ENCODE measurements around the gene OR1J4.

The OR1J4 gene

DNA sequence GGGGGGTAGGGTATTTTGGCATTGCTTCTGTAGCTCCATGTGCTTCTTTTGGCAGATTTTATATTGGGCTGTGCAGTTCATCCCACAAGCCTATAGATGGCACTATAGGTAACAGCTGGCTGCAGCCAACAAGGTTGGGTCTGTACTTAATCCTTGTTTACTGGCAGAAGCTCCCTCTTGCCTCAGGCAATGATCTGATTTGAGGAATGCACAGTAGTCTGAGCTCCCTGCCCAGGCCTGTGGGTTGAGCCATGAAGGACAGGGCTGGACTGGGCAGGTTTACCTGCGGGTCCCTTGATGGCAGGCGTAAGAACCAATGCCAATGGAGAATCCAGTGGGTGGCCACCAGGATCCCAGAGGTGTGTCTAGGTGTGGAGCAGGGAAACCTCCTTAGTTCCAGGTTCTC lies 20.1 kb upstream of the OR1J4 start:
- Histone ChIP-seq H3K4me2 (ENCODE audit: low read length) (no peak overlapping the region), H2AFZ (ENCODE audit: low read length) (no peak overlapping the region), H3K9me3 (ENCODE audit: low read length) (no peaks in the 10 kb centered on the region), H4K20me1 (ENCODE audit: insufficient read depth, low read length) (no peaks in the 10 kb centered on the region), H3K27me3 (ENCODE audit: insufficient read depth, low read length) (no peaks in the 10 kb centered on the region; the same call in 1 of the 2 replicates), H3K9me2 (ENCODE audit: low read depth, low read length) (no peaks in the 10 kb centered on the region), H3K36me3 (ENCODE audit: insufficient read depth, low read length) (no peaks in the 10 kb centered on the region), H3K79me2 (ENCODE audit: insufficient read depth, low read length) (no peaks in the 10 kb centered on the region), H3K4me3 (ENCODE audit: low read depth, low read length, poor library complexity, severe bottlenecking) (no peak overlapping the region), H3K9ac (ENCODE audit: low read length) (no peak overlapping the region), H3K4me1 (ENCODE audit: insufficient read depth, low read length, severe bottlenecking) (no peaks in the 10 kb centered on the region), H3K27ac (ENCODE audit: low read depth, low read length, poor library complexity, severe bottlenecking) (no peak overlapping the region), H3F3A (ENCODE audit: insufficient read depth, low read length) (no peaks in the 10 kb centered on the region)
- TF ChIP-seq EZH2 (IDR thresholded peaks at IDR 0.05; ENCODE audit: borderline replicate concordance, low read length) = no peak
- TF ChIP-seq, protein P1, sequence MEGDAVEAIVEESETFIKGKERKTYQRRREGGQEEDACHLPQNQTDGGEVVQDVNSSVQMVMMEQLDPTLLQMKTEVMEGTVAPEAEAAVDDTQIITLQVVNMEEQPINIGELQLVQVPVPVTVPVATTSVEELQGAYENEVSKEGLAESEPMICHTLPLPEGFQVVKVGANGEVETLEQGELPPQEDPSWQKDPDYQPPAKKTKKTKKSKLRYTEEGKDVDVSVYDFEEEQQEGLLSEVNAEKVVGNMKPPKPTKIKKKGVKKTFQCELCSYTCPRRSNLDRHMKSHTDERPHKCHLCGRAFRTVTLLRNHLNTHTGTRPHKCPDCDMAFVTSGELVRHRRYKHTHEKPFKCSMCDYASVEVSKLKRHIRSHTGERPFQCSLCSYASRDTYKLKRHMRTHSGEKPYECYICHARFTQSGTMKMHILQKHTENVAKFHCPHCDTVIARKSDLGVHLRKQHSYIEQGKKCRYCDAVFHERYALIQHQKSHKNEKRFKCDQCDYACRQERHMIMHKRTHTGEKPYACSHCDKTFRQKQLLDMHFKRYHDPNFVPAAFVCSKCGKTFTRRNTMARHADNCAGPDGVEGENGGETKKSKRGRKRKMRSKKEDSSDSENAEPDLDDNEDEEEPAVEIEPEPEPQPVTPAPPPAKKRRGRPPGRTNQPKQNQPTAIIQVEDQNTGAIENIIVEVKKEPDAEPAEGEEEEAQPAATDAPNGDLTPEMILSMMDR (IDR thresholded peaks at IDR 0.05; ENCODE audit: low read length) = peak; percentile 78

DNA sequence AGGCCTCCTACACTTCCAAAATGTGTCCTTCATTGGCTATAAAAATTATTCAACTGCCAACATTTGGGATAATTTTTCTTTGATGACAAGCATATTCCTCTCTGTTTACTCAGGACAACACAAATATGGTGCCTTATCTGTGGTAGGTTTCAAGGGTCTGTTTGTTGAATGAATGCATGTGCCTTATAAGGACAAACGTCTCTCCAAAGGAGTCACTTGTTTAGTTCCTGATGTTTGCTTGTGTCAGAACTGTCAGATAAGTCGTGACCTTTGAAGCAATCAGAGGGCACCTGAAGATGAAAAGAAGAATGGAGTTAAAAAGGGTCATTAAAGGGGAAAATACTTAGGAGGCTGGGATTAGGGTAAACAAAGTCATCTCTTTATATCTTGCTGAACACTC lies 12.0 kb upstream of the OR1J4 start:
- no peak overlapping the region for H3K4me2 ChIP-seq (ENCODE audit: low read length)

GRCh38 chr9:122510502-122510901 lies 8.4 kb upstream of the OR1J4 start, which contains the start of gene OR1J2:
Gene OR1J2 (plus strand): TSS chr9:122510802. CDS start chr9:122510802, 0 bp downstream.
- Histone ChIP-seq H3K4me2 (ENCODE audit: low read length) (no peak within 1 kb of the TSS), H3K9me3 (ENCODE audit: low read length) (no peaks in the 10 kb centered on the region), H3K4me1 (ENCODE audit: insufficient read depth, low read length, severe bottlenecking) (no peaks in the 10 kb centered on the region), H3K36me3 (ENCODE audit: insufficient read depth, low read length) (no peaks in the 10 kb centered on the region), H3K27me3 (ENCODE audit: insufficient read depth, low read length) (no peaks in the 10 kb centered on the region), H3K9ac (ENCODE audit: low read length) (no peak within 1 kb of the TSS), H3K4me3 (ENCODE audit: low read depth, low read length, poor library complexity, severe bottlenecking) (no peak within 1 kb of the TSS), H2AFZ (ENCODE audit: low read length) (no peak within 1 kb of the TSS), H4K20me1 (ENCODE audit: insufficient read depth, low read length) (no peaks in the 10 kb centered on the region), H3F3A (ENCODE audit: insufficient read depth, low read length) (no peaks in the 10 kb centered on the region), H3K27ac (ENCODE audit: low read depth, low read length, poor library complexity, severe bottlenecking) (no peak within 1 kb of the TSS), H3K79me2 (ENCODE audit: insufficient read depth, low read length) (no peaks in the 10 kb centered on the region), H3K9me2 (ENCODE audit: low read depth, low read length) (no peaks in the 10 kb centered on the region)
- TF ChIP-seq EZH2 (IDR thresholded peaks at IDR 0.05; ENCODE audit: borderline replicate concordance, low read length) = no peak
- TF ChIP-seq, protein P1 (IDR thresholded peaks at IDR 0.05; ENCODE audit: low read length) = no peak

More for the DNA sequence above, 12.0 kb upstream of the OR1J4 start:
- no peaks in the 10 kb centered on the region for H3K36me3 ChIP-seq (ENCODE audit: insufficient read depth, low read length)
- no peak overlapping the region for H3K4me3 ChIP-seq (ENCODE audit: low read depth, low read length, poor library complexity, severe bottlenecking)
- no peak for TF ChIP-seq EZH2 (IDR thresholded peaks at IDR 0.05; ENCODE audit: borderline replicate concordance, low read length)
- TF ChIP-seq, protein P1 (IDR thresholded peaks at IDR 0.05; ENCODE audit: low read length) = no peak
- H3K9ac ChIP-seq (ENCODE audit: low read length) = no peak overlapping the region
- H2AFZ ChIP-seq (ENCODE audit: low read length) = no peak overlapping the region
- H3K9me2 ChIP-seq (ENCODE audit: low read depth, low read length) = no peaks in the 10 kb centered on the region
- H3K4me1 ChIP-seq (ENCODE audit: insufficient read depth, low read length, severe bottlenecking) = no peaks in the 10 kb centered on the region
- H3K9me3 ChIP-seq (ENCODE audit: low read length) = no peaks in the 10 kb centered on the region
- H3K27ac ChIP-seq (ENCODE audit: low read depth, low read length, poor library complexity, severe bottlenecking) = no peak overlapping the region
- H3K27me3 ChIP-seq (ENCODE audit: insufficient read depth, low read length) = no peaks in the 10 kb centered on the region
- H4K20me1 ChIP-seq (ENCODE audit: insufficient read depth, low read length) = no peaks in the 10 kb centered on the region
- H3F3A ChIP-seq (ENCODE audit: insufficient read depth, low read length) = no peaks in the 10 kb centered on the region
- H3K79me2 ChIP-seq (ENCODE audit: insufficient read depth, low read length) = no peaks in the 10 kb centered on the region

Data from OCI-LY1 (cell line).